Activated T-cell treated with anti-CD3 and anti-CD28 coated beads, Interleukin-2, amount 50 U/mL, for 4 hours (primary cell): ENCODE measurements around the gene TCL1A. TPM values are rescaled to one million over a fixed set of nuclear protein-coding genes. Genes with fewer than 3 reads are reported as not detected.
"Not testable (repeated sequence)": the region's sequence is repeated elsewhere in the genome, so short reads cannot be mapped to it uniquely, and the experiment has no call there.

Experiments
- ATAC-seq, 2 donors: fragments of 200-7000 bp; cut with Tn5 transposase; one replicate each; pipeline ENCODE4 v1.10.0; 2021
- DNase-seq: peaks from one replicate; pipeline ENCODE4 v3.0.0-alpha.2; 2020
- H3K27me3 Mint-ChIP-seq: one replicate; pipeline ENCODE4 v1.8.0; 2021; ENCODE audit warnings: low read depth, mixed read lengths
- H3K36me3 Mint-ChIP-seq: one replicate; pipeline ENCODE4 v1.8.0; 2022; ENCODE audit warnings: mixed read lengths; ENCODE audit not compliant: insufficient read depth
- H3K4me1 Mint-ChIP-seq: one replicate; pipeline ENCODE4 v1.8.0; 2021; ENCODE audit warnings: low read depth, mixed read lengths
- H3K4me3 Mint-ChIP-seq: one replicate; pipeline ENCODE4 v1.8.0; 2021; ENCODE audit warnings: mild to moderate bottlenecking, moderate library complexity, mixed read lengths
- H3K9me3 Mint-ChIP-seq: one replicate; pipeline ENCODE4 v1.8.0; 2021; ENCODE audit warnings: mixed read lengths
- total RNA-seq, 3 donors: library from RNA; stranded (reverse); gene quantifications; one replicate each; pipeline ENCODE4 v1.2.1, GENCODE V29; 2021

Gene TCL1A
- total RNA-seq, 3 donors from 2014 or later = 0.32 to 5.4 (median 0.63) TPM

- Mint-ChIP-seq H3K4me3 (no peak overlapping the region), H3K9me3 (no peaks in the 10 kb centered on the region), H3K4me1 (no peaks in the 10 kb centered on the region), H3K36me3 (no peaks in the 10 kb centered on the region), H3K27me3 (peaks cover 27% of the 10 kb centered on the region)
- ATAC-seq (no peak), DNase-seq (no peak)
Observed at GRCh38 chr14:95675486-95675885, 38.4 kb downstream of the TCL1A start.

GRCh38 chr14:95674613-95675012 is 39.3 kb downstream of the TCL1A start:
- no peaks in the 10 kb centered on the region for H3K9me3 Mint-ChIP-seq
- DNase-seq = no peak
- ATAC-seq = no peak
- H3K27me3 Mint-ChIP-seq = peaks cover 27% of the 10 kb centered on the region
- H3K36me3 Mint-ChIP-seq = no peaks in the 10 kb centered on the region
- H3K4me1 Mint-ChIP-seq = no peaks in the 10 kb centered on the region
- no peak overlapping the region for H3K4me3 Mint-ChIP-seq

- H3K4me1 Mint-ChIP-seq = peaks cover 2% of the 10 kb centered on the region
Observed at GRCh38 chr14:95668235-95668772, 45.6 kb downstream of the TCL1A start.

GRCh38 chr14:95667249-95667693 is 46.7 kb downstream of the TCL1A start:
- Mint-ChIP-seq H3K27me3 (peaks cover 7% of the 10 kb centered on the region), H3K4me1 (peaks cover 8% of the 10 kb centered on the region), H3K4me3 (no peak overlapping the region), H3K9me3 (no peaks in the 10 kb centered on the region), H3K36me3 (no peaks in the 10 kb centered on the region)
- DNase-seq = no peak
- no peak for ATAC-seq

More at GRCh38 chr14:95668235-95668772, 45.6 kb downstream of the TCL1A start:
- H3K27me3 Mint-ChIP-seq = peaks cover 10% of the 10 kb centered on the region
- ATAC-seq (no peak), DNase-seq (no peak)
- H3K9me3 Mint-ChIP-seq = no peaks in the 10 kb centered on the region
- no peaks in the 10 kb centered on the region for H3K36me3 Mint-ChIP-seq
- no peak overlapping the region for H3K4me3 Mint-ChIP-seq

- Mint-ChIP-seq H3K9me3 (no peaks in the 10 kb centered on the region), H3K27me3 (peaks cover 7% of the 10 kb centered on the region), H3K4me1 (peaks cover 9% of the 10 kb centered on the region), H3K4me3 (no peak overlapping the region), H3K36me3 (no peaks in the 10 kb centered on the region)
- no peak for ATAC-seq
- DNase-seq = no peak
Observed at GRCh38 chr14:95666450-95666849, 47.5 kb downstream of the TCL1A start.

GRCh38 chr14:95665530-95665929 is 48.4 kb downstream of the TCL1A start:
- DNase-seq, H3K4me1 Mint-ChIP-seq, ATAC-seq, H3K9me3 Mint-ChIP-seq, H3K36me3 Mint-ChIP-seq, H3K4me3 Mint-ChIP-seq: not testable (repeated sequence)
- H3K27me3 Mint-ChIP-seq = peaks cover 12% of the 10 kb centered on the region

- H3K36me3 Mint-ChIP-seq = no peaks in the 10 kb centered on the region
- H3K9me3 Mint-ChIP-seq = no peaks in the 10 kb centered on the region
- H3K4me1 Mint-ChIP-seq = peaks cover 9% of the 10 kb centered on the region
- ATAC-seq (no peak), DNase-seq (no peak)
- no peak overlapping the region for H3K4me3 Mint-ChIP-seq
- H3K27me3 Mint-ChIP-seq = peaks cover 21% of the 10 kb centered on the region
Observed at GRCh38 chr14:95664546-95664945, 49.4 kb downstream of the TCL1A start.

GRCh38 chr14:95664066-95664465 is 49.9 kb downstream of the TCL1A start:
- peaks cover 21% of the 10 kb centered on the region for H3K27me3 Mint-ChIP-seq

GRCh38 chr14:95663226-95663797 is 50.6 kb downstream of the TCL1A start:
- peaks cover 1% of the 10 kb centered on the region for H3K36me3 Mint-ChIP-seq
- H3K27me3 Mint-ChIP-seq = peaks cover 23% of the 10 kb centered on the region
- H3K4me1 Mint-ChIP-seq = peaks cover 9% of the 10 kb centered on the region
- DNase-seq = no peak
- H3K4me3 Mint-ChIP-seq = no peak overlapping the region
- no peak for ATAC-seq
- H3K9me3 Mint-ChIP-seq = no peaks in the 10 kb centered on the region

More at GRCh38 chr14:95664066-95664465, 49.9 kb downstream of the TCL1A start:
- Mint-ChIP-seq H3K4me3 (no peak overlapping the region), H3K9me3 (no peaks in the 10 kb centered on the region), H3K36me3 (no peaks in the 10 kb centered on the region), H3K4me1 (peaks cover 9% of the 10 kb centered on the region)
- ATAC-seq (no peak), DNase-seq (no peak)

- Mint-ChIP-seq H3K4me1 (peaks cover 8% of the 10 kb centered on the region), H3K4me3 (peak overlapping the region; percentile 17), H3K27me3 (peaks cover 20% of the 10 kb centered on the region), H3K36me3 (peaks cover 1% of the 10 kb centered on the region), H3K9me3 (no peaks in the 10 kb centered on the region)
- ATAC-seq (no peak), DNase-seq (no peak)
Observed at GRCh38 chr14:95662376-95663186, 51.3 kb downstream of the TCL1A start.

- no peaks in the 10 kb centered on the region for H3K9me3 Mint-ChIP-seq
Observed at GRCh38 chr14:95660651-95661515, 53.0 kb downstream of the TCL1A start.

GRCh38 chr14:95659990-95660385 is 53.9 kb downstream of the TCL1A start:
- H3K9me3 Mint-ChIP-seq = no peaks in the 10 kb centered on the region
- DNase-seq = no peak
- peaks cover 8% of the 10 kb centered on the region for H3K4me1 Mint-ChIP-seq
- ATAC-seq = no peak
- H3K4me3 Mint-ChIP-seq = no peak overlapping the region
- peaks cover 20% of the 10 kb centered on the region for H3K27me3 Mint-ChIP-seq
- H3K36me3 Mint-ChIP-seq = peaks cover 1% of the 10 kb centered on the region

More at GRCh38 chr14:95660651-95661515, 53.0 kb downstream of the TCL1A start:
- H3K27me3 Mint-ChIP-seq = peaks cover 20% of the 10 kb centered on the region
- peaks cover 8% of the 10 kb centered on the region for H3K4me1 Mint-ChIP-seq
- H3K36me3 Mint-ChIP-seq = peaks cover 1% of the 10 kb centered on the region
- H3K4me3 Mint-ChIP-seq = no peak overlapping the region
- ATAC-seq (no peak), DNase-seq (no peak)
